GM18502 (cell line): ENCODE measurements around the gene DCHS2.

Experiments used
- ATAC-seq: cut with Tn5 transposase; IDR thresholded peaks from one replicate; pipeline ENCODE4 v1.9.1; 2021; ENCODE audit warnings: mild to moderate bottlenecking; ENCODE audit not compliant: unreplicated experiment, poor library complexity

DCHS2 gene

DNA sequence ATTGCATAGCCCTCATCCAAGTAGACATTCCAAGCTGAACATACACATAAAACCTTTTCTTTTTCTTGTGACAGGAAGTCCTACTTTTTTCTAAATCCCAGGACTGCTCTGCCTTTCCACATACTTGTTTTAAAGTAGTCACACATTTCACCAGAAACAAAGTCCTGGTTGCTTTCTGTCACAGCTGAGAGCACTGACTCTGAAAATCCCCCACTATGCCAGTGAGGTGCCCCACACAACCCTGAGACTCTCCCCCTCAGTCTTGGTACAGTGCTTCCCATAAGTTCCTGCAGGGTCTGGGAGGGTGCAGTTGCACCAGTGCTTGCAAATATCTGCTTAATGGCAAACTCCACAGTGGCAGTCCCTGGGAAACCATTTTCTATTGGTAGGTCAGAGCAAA lies 84.2 kb downstream of the DCHS2 start:
- no peak for ATAC-seq

DNA sequence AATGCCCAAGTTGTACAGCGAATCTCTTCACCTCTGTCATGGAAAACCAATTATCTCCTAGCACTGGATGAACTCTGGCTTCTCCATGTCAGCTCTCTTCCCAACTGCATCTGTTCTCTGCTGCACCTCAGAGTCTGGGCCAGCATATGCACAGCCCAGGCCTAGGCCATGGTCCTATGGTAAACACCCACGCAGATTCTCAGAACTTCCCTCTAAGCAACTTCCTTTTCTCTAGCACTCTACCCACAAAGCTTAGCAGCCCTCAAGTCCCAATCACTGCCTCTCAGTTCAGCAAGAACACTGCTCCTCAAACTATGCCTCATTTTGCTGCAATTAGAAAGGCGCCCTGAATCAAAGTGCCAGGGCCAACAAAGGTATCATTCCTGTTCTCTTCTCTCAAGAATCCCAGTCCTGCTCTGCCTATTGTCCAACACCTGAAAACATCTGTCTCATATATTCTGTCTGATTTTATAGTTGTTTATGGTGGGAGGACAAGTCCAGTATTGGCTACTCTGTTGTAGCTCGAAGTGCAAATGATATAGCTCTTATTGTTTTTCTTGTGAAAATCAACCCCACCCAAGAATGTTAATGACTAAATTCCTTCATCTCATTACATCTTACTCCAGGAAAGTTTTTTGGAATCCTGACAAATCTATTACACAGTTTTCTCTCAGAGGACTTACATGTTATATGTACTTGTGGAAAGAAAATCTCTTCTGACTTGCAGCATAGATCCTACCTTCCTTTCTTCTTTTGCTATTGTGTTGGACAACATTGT lies 85.4 kb downstream of the DCHS2 start:
- peak; percentile 97 for ATAC-seq

DNA sequence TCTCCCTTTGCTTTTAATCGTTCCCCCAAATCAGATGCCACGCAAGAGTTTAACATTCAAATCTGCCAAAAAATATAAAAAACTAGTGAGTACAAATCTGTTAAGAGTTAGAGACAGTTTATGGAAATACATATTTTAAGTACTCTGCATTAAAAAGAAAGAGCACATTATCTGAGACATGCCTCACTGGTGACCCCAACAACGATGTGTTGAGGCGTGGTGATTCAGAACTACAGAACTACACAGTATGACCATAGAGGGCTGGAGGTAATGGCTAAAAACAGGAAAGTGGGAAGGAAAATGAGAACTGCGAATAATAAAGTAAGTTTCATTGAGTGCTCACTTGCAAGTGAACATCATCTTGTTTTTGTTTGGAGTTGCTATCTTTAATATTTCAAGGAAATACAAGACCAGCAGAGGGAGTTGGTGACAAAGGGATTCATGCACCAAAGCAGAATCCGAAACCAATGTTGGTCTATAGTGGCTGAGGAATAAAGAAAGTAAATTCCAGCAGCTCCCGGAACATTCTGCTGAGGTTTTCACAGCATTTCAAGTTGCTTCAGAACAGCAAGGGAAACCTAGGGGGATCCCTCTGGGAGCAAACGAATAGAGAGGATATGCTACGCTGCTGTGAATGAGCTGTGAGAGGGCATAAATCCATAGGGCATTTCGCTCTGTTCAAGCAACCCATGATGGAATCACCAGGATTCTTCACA lies 92.2 kb downstream of the DCHS2 start:
- no peak for ATAC-seq

DNA sequence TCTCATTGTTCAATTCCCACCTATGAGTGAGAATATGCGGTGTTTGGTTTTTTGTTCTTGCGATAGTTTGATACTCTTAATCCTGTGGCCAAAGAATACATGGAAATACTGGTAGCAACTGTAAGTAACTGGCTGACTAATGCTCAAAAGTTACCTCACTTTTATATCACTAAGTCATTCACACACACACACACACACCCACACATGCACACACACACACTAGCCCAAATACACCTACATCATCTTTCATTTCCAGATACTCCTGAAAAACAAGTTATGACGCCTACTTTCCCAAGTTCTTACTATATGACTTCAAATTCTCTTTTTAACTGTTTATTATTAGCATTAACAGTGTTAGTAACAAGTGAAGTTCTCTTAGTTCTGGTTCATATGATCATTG lies 101.3 kb downstream of the DCHS2 start:
- no peak for ATAC-seq

DNA sequence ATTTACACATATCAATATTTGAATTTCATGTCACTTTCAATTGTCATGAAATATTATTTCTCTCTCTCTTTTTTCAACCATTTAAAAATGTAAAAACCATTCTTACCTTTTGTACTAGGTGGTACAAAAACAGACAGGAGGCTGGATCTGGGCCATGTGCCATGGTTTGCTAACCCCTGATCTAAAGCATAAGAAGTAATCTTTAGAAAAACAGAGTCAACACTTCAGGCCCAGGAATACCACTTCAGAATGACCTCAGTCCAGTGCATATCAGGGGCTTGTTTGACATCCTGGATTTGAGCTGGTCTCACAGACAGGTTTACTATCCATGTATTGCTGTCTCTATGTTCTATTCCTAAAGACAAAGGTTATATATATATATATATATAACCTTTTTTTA lies 102.5 kb downstream of the DCHS2 start:
- ATAC-seq: no peak

DNA sequence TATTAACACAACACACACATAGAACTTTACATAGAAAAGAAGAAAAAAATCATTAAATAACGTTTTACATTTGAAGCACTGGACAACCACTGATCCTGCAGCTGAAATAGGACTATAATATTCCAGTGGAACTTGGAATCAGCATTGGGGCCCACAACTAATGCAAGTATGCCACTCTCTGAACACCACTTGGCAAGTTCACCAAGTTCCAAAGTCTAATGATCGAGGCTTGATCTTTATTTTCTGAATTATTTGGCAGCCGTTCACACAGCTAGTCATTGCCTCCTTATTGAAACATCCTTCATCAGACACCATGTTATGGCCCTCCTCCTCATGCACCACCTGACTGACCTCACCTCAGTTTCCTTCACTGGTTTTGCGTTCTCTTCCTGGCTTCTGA lies 107.6 kb downstream of the DCHS2 start:
- ATAC-seq: no peak

DNA sequence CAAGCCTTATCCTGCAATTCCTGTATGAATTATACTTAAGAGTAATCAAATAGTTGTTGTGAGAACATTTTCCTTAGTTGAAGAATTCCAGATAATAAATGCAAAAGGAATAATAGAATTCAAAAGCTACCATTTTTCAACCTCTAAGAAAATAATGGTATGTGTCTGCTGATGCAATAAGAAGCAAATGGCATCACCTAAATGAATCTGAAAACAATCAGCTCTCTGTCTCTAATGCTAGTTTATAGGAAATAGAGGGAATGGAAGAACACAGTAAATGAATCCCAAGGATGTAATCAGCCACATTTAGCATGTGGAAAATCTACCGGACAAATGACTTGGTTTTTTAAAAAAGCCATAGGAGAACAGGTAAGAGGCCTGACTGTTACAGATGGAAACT lies 115.1 kb downstream of the DCHS2 start:
- no peak for ATAC-seq

DNA sequence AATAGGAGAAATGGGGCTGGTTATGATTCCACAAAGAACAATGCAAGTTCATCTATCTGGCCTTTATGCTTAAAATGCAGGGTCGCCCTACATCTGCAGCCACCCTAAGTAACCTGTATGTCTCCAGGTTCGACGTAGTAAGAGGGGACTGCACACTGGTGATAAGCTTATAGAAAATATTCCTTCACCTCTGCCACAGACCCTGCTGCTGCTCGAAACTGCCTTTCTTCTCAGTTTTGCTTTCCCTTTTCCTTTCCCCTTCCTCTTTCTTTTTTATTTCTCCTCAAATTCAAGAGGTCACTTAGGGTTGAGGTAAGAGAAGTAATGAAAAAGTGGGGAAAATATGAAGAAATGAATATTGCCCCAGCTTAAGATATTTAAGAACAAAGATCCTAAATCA lies 123.5 kb downstream of the DCHS2 start:
- ATAC-seq: peak; percentile 76

DNA sequence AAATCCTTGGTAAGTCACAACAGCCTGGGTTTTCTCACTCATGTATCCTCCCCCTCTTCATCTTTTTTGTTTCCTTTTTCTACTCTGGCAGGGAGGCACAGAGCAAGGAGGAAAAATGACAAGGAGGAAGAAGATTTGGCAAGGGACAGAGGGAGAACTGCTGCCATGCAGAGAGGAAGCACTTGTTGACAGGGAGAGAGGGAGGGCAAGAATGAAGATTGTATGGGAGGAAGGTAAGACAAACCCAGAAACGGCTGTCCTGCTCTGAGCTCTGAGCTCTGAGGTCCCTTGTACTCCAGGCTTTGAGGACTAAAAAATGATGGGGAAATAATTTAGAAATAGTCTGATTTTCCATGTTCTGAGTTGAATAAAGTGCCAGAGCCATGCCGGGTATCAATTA lies 123.9 kb downstream of the DCHS2 start:
- peak; percentile 53 for ATAC-seq

DNA sequence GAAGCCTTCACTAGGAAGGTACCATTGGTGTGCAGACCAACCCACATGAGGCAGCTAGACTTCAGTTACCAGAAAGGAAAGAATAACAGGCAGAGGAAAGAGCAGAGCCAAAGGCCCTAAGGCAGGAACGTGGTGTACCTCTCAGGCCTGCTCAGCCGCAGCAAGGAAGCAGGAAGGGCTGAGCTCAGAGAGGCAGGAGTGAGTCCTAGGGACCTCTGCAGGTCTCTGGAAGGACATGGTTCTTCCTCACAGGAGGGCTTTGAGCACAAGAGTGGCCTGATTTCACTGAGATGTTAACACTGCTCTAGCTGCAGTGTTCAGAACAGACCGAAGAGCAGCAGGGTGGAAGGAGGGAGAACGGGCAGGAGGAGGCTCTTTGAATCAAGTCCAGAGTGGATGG lies 124.6 kb downstream of the DCHS2 start:
- no peak for ATAC-seq

DNA sequence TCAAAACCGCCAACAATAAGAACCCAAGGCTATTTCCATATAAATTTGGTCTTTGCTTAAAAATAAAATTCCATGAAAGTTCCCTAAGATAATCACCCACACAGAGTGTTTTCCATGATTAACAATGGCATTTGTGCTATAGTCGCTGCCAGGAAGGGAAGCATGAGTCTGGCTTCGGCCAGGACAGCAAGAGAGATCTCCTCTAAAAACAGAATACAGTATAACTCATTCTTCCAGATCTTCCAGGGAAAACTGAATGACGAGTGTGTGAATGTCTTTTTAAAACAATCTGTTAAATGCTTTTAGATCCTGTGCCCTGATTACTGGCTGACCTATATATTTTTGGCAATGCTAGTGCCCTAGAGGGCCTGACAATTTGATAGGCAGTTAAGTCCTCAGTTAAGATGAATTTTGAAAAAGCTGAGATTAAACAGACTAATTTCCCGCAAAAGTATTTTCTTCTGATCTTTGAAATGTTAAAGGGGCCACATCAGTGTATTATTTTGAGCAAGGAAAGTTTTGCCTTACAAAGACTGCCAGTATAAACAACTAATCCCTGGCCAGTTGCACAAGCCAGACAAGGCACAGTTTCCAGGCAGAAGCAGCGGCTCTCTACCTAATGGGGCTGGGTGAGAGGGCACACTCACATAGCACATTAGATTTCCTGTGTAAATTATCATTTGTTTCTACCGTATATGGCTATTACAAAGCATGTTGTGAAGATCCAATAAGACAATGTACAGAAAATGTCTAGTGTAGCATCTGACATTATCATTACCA lies 127.3 kb downstream of the DCHS2 start:
- ATAC-seq: no peak

DNA sequence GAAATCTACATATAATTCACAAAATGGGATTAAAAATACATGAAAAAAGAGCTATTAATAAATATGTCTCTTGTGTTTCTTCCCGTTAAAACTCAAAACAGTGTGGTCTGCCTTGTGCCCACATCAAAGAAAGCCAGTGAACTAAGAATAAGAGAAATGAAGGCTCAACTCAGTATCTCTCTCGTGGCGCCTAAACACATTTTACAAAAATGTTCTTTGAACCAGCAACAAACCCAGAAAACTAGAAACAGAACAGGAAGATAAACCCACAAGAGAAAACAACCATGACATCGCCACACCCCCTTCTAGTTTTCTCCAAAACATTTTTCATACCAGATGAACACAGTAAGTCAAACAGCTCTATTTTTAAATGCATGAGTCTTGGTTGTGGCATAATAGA lies 130.1 kb downstream of the DCHS2 start:
- peak; percentile 65 for ATAC-seq

DNA sequence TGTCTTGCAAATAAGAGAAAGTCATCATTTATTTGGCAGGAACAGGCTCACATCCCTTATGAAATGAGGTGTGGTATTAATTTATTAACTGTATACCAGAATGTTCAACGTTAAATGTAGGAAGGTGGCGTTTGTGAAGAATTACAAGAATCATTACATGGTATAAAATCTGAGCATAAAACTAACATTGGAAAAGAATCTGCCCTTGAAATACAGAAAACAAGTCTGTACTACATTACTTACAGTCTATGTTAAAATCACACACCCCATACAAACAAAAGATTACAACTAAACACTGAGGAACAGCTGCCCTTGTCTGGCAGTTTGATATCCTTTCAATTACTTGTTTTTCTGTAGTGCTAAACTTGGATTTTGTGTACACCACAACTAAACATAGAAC lies 131.1 kb downstream of the DCHS2 start:
- ATAC-seq: no peak

DNA sequence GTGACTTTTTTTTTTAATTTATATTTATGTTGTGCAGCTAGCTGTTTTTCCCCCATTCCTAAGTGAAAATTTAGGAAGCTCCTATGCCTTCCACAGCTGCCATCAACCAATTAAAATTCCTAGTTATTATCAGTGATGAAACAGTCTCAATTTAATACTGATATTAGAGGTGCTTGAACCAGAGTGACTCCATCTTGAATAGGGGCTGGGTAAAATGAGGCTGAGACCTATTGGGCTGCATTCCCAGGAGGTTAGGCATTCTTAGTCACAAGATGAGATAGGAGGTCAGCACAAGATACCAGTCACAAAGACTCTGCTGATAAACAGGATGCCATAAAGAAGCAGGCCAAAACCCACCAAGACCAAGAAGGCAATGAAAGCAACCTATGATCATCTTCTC lies 136.7 kb downstream of the DCHS2 start:
- ATAC-seq: no peak

DNA sequence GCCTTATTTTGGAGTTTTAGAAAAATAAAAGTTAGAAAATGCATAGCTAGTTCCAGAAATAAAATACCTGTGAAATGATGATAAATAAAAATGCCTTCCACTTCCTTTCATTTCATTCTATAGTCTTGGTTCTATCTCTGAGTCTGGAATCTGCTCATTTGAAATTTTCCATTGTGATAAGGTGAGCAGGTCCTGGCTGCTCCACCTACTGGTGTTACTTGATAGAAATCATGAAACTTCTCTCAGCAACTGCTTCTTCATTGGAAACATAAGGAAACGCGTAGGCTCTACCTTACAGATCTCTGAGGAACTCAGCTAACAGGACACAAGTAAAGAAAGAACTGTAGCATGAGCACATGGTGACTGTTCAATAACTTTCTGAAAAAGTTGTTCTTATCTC lies 141.8 kb downstream of the DCHS2 start:
- no peak for ATAC-seq

DNA sequence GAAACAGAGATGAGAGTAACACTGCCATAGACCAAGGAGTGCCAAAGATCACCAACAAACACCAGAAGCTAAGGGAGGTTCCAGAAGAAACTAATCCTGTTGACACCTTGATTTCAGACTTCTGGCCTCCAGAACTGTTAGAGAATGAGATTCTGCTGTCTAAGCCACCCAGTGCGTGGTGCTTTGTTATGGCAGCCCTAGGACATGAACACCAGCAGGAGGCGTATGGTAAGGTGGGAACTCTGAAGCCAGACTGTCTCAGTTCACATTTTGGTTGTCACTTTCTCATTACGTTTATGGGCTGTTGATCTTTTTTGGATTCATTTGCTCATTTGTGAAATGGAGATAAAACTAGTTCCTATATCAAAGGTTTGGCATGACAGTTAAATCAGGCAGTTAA lies 142.9 kb downstream of the DCHS2 start:
- ATAC-seq: no peak

DNA sequence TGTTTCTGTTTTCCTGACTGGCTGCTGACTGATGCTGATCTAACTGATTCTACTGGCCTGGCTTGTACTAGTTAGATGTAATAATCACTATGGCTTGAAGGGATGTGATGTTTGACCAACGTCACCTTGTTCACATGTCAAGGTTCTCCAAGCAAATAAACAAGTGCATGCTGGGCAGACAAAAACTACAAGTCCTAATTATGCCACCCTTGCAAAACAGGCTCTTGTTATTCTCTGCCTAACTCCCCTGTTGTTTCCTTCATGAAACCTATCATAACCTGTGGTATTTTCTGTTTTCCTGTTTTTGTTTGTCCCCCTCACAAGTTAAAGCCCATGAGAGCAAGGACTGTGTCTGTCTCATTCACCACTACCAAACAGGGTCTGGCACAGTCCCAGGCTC lies 146.2 kb downstream of the DCHS2 start:
- ATAC-seq: no peak

DNA sequence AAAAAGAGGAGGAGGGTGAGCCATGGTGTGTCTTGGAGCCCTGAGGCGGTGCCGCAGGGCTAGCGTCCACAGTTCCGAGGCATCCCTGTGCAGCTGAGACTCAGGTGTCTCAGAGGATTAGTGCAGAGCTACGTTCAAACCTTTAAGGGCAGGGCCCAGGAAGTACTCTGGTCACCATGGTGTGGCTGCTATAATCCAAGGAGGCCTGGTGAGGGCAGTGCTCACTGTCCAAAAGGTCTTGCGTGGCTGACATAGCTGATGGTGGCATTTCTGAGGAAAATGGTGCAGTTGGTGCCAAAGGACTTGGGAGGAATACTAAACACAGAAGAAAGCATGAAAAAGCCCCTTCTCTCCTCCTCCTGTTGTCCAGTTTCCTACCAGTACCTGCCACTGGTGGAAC lies 146.9 kb downstream of the DCHS2 start:
- peak; percentile 63 for ATAC-seq

DNA sequence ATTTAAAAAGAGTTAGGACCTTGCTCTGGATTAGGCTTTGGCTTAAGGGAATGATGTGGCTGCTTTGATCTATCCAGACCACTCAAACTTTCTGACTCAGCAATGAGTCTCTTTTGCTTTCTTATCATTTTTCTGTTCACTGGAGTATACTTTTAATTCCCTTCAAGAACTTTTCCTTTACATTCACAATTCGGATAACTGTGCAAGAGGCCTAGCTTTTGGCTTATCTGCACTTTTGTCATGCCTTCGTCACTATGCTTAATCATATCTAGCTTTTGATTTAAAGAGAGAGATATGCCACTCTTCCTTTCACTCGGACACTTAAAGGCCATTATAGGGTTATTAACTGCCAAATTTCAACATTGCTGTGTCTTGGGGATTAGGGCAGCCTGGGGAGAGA lies 147.9 kb downstream of the DCHS2 start:
- no peak for ATAC-seq

DNA sequence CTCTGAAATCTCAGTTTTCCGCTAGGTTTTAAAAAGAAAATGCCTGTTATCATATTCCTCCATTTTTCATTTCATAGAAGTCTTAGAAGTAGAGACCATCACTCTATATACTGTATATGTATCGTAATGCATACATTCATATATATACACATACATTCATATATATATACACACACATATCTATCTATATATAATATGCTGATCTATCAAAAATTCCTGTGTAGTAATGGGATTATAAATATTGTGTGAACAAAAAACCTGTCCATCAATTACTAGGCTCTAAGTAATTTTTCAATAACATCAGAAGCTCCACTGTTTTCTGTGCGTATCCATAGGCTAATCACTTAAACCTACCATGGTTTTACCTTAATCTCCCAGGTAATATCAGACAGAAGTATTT lies 150.2 kb downstream of the DCHS2 start:
- no peak for ATAC-seq

DNA sequence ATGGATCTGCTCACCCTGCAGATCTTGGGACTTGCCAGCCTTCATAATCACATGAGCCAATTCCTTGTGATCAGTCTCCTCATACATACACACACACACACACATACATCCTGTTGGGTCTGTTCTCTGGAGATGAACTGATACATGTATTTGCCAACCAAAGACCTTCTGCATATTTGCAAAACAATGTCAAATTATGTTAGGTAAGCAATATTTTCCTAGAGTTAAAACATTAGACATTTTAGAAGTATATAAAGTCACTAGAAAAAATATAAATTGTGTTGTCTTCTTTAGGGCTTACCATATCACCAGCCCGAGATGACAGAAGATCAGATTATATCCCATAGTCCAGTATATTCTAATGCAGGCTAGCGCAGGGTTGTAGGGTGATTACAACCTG lies 156.0 kb downstream of the DCHS2 start:
- no peak for ATAC-seq
